ENCODE data around the gene UBE2H.

Gene UBE2H

GRCh38 chr7:129952653-129953560, at the start of gene UBE2H:
UBE2H (minus strand) TSS chr7:129952960; CDS start chr7:129952555, 405 bp downstream.
- TF ChIP-seq CTCF (conservative IDR thresholded peaks at IDR 0.05; ENCODE audit: control insufficient read depth, insufficient read depth, low read depth, low read length) = no peak
- peak within 1 kb of the TSS; percentile 84 for H3K4me3 ChIP-seq (ENCODE audit: control insufficient read depth, low read depth, low read length)
- DNase-seq (ENCODE audit: low read depth) = peak; percentile 89

GRCh38 chr7:129998446-129998845, 45.7 kb upstream of the UBE2H start:
- no peak for TF ChIP-seq CTCF (conservative IDR thresholded peaks at IDR 0.05; ENCODE audit: control insufficient read depth, insufficient read depth, low read depth, low read length)

GRCh38 chr7:129997285-129997684, 44.5 kb upstream of the UBE2H start:
- no peak for TF ChIP-seq CTCF (conservative IDR thresholded peaks at IDR 0.05; ENCODE audit: control insufficient read depth, insufficient read depth, low read depth, low read length)
- no peak overlapping the region for H3K4me3 ChIP-seq (ENCODE audit: control insufficient read depth, low read depth, low read length)
- DNase-seq (ENCODE audit: low read depth) = no peak

More at GRCh38 chr7:129998446-129998845, 45.7 kb upstream of the UBE2H start:
- DNase-seq (ENCODE audit: low read depth) = no peak
- H3K4me3 ChIP-seq (ENCODE audit: control insufficient read depth, low read depth, low read length) = no peak overlapping the region

GRCh38 chr7:129993275-129993674, 40.5 kb upstream of the UBE2H start:
- H3K4me3 ChIP-seq (ENCODE audit: control insufficient read depth, low read depth, low read length) = no peak overlapping the region
- DNase-seq (ENCODE audit: low read depth) = peak; percentile 34
- no peak for TF ChIP-seq CTCF (conservative IDR thresholded peaks at IDR 0.05; ENCODE audit: control insufficient read depth, insufficient read depth, low read depth, low read length)

GRCh38 chr7:129990403-129991192, 37.8 kb upstream of the UBE2H start:
- TF ChIP-seq CTCF (conservative IDR thresholded peaks at IDR 0.05; ENCODE audit: control insufficient read depth, insufficient read depth, low read depth, low read length) = no peak
- no peak for DNase-seq (ENCODE audit: low read depth)
- H3K4me3 ChIP-seq (ENCODE audit: control insufficient read depth, low read depth, low read length) = no peak overlapping the region

- DNase-seq (ENCODE audit: low read depth) = no peak
- no peak overlapping the region for H3K4me3 ChIP-seq (ENCODE audit: control insufficient read depth, low read depth, low read length)
- no peak for TF ChIP-seq CTCF (conservative IDR thresholded peaks at IDR 0.05; ENCODE audit: control insufficient read depth, insufficient read depth, low read depth, low read length)
Measured at GRCh38 chr7:129989466-129989865, 36.7 kb upstream of the UBE2H start.

Measured in fibroblast of mammary gland (primary cell).